ENCODE measurements around the gene SLC25A25. TPM values are rescaled to one million over a fixed set of nuclear protein-coding genes. Genes with fewer than 3 reads are reported as not detected.
"Not testable (repeated sequence)": the region's sequence is repeated elsewhere in the genome, so short reads cannot be mapped to it uniquely, and the experiment has no call there.

The SLC25A25 gene
- total RNA-seq, 1 donor, result 20.2 TPM

DNA sequence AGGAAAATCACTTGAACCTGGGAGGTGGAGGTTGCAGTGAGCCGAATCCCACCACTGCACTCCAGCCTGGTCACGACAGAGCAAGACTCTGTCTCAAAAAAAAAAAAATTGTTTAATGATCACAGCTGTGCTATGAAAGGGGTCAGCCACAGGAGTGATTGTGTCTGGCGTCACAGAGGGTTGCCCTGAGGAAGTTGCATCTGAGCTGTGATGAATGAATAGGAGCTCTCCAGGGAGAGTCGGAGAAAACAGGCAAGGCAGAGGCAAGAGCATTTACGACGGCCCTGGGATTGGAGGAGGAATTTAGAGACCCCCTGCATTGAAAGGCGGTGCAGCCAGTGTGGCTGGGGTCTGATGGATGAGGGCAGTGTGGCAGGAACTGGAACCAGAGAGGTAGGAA, 26.0 kb upstream of the SLC25A25 start:
- DNase-seq (ENCODE audit: low read depth), result no peak
- no peak overlapping the region for H3K4me3 ChIP-seq (ENCODE audit: low read depth, low read length)
- TF ChIP-seq, protein P1, sequence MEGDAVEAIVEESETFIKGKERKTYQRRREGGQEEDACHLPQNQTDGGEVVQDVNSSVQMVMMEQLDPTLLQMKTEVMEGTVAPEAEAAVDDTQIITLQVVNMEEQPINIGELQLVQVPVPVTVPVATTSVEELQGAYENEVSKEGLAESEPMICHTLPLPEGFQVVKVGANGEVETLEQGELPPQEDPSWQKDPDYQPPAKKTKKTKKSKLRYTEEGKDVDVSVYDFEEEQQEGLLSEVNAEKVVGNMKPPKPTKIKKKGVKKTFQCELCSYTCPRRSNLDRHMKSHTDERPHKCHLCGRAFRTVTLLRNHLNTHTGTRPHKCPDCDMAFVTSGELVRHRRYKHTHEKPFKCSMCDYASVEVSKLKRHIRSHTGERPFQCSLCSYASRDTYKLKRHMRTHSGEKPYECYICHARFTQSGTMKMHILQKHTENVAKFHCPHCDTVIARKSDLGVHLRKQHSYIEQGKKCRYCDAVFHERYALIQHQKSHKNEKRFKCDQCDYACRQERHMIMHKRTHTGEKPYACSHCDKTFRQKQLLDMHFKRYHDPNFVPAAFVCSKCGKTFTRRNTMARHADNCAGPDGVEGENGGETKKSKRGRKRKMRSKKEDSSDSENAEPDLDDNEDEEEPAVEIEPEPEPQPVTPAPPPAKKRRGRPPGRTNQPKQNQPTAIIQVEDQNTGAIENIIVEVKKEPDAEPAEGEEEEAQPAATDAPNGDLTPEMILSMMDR (IDR thresholded peaks at IDR 0.05; ENCODE audit: insufficient read depth, low read length), result no peak

DNA sequence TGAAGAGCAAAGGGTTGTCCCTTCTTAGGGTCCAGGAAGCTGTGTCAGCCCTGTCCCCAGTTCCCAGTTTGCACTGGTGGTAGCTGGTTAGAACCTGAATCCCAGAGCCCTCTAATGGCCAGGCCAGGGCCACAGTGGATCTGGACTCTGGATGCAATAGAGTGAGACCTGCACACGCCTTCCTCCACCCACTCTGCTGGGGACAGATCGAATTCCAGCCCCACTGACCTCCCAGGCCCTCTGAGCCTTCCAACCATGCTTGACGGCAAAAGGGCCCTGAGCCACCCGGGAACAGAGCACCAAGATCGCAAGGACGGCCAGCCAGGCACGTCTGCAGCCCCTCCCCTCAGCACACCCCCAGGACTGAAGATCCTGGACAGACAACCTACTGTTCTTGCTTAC, 24.6 kb upstream of the SLC25A25 start:
- TF ChIP-seq, protein P1 (IDR thresholded peaks at IDR 0.05; ENCODE audit: insufficient read depth, low read length), result no peak
- H3K4me3 ChIP-seq (ENCODE audit: low read depth, low read length), result no peak overlapping the region
- no peak for DNase-seq (ENCODE audit: low read depth)

DNA sequence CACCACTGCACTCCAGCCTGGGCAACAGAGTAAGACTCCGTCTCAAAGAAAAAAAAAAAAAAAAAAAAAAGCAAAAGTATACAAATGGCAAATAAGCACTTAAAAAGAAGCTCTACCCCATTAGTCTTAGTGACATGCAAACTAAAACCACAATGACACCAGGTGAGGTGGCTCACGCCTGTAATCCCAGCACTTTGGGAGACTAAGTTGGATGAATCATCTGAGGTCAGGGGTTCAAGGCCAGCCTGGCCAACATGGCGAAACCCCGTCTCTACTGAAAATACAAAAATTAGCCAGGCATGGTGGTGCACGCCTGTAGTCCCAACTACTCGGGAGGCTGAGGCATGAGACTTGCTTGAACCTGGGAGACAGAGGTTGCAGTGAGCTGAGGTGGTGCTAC, 22.6 kb upstream of the SLC25A25 start:
- DNase-seq (ENCODE audit: low read depth); H3K4me3 ChIP-seq (ENCODE audit: low read depth, low read length): not testable (repeated sequence)

DNA sequence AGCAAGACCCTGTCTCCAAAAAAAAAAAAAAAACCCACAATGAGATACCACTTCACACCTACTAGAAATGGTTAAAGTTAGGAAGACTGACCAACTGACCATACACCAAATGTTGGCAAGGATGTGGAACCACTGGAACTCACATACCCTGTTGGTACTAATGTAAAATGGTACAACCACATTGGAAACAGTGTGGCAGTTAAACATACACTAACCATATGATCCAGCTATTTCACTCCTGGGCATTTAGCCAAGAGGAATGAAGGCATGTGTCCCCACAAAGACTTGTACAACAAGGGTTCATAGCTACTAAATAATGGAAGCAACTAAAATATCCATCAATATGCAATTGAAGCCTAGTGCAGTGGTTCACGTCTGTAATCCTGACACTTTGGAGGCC, 22.2 kb upstream of the SLC25A25 start:
- no peak for DNase-seq (ENCODE audit: low read depth)
- TF ChIP-seq, protein P1 (IDR thresholded peaks at IDR 0.05; ENCODE audit: insufficient read depth, low read length), result no peak
- no peak overlapping the region for H3K4me3 ChIP-seq (ENCODE audit: low read depth, low read length)

DNA sequence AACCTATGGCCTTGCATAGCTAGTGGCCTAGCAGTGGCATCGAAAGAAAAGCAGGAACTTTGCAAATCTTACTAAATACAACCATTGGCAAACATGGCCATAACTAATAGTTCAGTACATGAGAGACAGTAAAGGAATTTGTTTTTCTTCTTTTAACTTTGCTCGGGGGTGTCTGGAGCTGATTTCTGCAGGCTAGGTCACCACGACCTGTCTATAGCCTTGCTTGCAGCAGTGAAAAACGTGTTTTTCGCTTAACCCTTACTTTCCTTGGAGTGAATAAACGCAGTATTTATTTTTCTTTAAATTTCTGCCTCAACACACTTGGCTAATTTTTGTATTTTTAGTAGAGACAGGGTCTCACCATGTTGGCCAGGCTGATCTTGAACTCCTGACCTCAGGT, 20.8 kb upstream of the SLC25A25 start:
- no peak overlapping the region for H3K4me3 ChIP-seq (ENCODE audit: low read depth, low read length)
- DNase-seq (ENCODE audit: low read depth), result no peak
- TF ChIP-seq, protein P1 (IDR thresholded peaks at IDR 0.05; ENCODE audit: insufficient read depth, low read length), result no peak

DNA sequence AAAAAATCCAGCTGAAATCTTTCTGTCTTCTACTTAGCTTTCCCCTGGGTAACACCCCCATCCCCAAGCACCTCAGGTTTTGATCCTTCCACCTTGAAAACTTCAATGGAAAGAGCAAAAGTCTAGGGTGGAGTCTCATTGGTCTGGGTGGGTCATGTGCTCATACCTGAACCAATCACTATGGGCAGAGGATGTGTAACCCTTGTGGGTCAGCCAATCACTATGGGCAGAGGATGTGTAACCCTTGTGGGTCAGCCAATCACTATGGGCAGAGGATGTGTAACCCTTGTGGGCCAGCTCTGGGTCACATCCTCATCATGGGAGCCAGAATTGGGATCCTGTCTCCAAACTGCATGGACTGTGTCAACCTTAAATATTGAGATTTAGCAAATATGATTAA, 19.4 kb upstream of the SLC25A25 start:
- TF ChIP-seq, protein P1 (IDR thresholded peaks at IDR 0.05; ENCODE audit: insufficient read depth, low read length), result no peak
- no peak for DNase-seq (ENCODE audit: low read depth)
- no peak overlapping the region for H3K4me3 ChIP-seq (ENCODE audit: low read depth, low read length)

DNA sequence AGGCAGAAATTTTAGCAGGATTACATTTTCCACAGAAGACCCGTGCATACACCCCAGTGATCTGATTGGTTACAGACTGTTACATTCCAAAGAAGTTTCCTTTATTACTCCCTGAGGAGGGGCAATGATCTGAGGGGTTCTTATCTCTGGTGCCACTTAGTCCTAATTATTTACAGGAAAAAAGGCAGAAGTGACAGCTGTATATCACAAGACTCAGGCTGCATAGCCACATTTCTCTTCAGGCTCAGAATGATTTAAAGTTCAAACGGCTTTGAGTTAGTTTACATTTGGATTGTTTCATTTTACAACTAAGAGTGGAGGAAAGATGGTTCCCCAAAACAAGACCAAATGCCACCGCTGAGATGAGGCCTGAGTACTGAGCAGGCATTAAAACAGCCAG, 18.2 kb upstream of the SLC25A25 start:
- TF ChIP-seq, protein P1 (IDR thresholded peaks at IDR 0.05; ENCODE audit: insufficient read depth, low read length), result no peak
- H3K4me3 ChIP-seq (ENCODE audit: low read depth, low read length), result no peak overlapping the region
- no peak for DNase-seq (ENCODE audit: low read depth)
